Activated T-cell treated with anti-CD3 and anti-CD28 coated beads, Interleukin-2, amount 50 U/mL, for 72 hours (primary cell): ENCODE measurements around the gene PDE7B. TPM values are rescaled to one million over a fixed set of nuclear protein-coding genes. Genes with fewer than 3 reads are reported as not detected.
A peak's percentile ranks its signal among the peaks of the same experiment; 100 is the strongest.

Experiments
- ATAC-seq, 2 donors: fragments of 150-1000 bp; cut with Tn5 transposase; replicated peaks in 1 of 2; 2 replicates each; pipeline ENCODE4 v1.10.0; 2021; ENCODE audit warnings: moderate library complexity in 2 of 2, mild to moderate bottlenecking in 1 of 2
- DNase-seq, 2 donors: peaks; one replicate each; pipeline ENCODE4 v3.0.0; 2021 to 2022; ENCODE audit warnings: mixed read lengths in 1 of 2
- H3K27ac Mint-ChIP-seq: one replicate; pipeline ENCODE4 v1.8.0; 2022; ENCODE audit warnings: mild to moderate bottlenecking, moderate library complexity, mixed read lengths
- H3K27me3 Mint-ChIP-seq: one replicate; pipeline ENCODE4 v1.8.0; 2022; ENCODE audit warnings: low read depth, mixed read lengths
- H3K36me3 Mint-ChIP-seq, 2 donors: one replicate each; pipeline ENCODE4 v1.8.0; 2022; ENCODE audit warnings: mixed read lengths in 2 of 2, mild to moderate bottlenecking in 1 of 2; ENCODE audit not compliant: insufficient read depth in 2 of 2
- H3K4me1 Mint-ChIP-seq: one replicate; pipeline ENCODE4 v1.8.0; 2022; ENCODE audit warnings: low read depth, mixed read lengths
- H3K4me3 Mint-ChIP-seq, 2 donors: one replicate each; pipeline ENCODE4 v1.8.0; 2022; ENCODE audit warnings: mild to moderate bottlenecking in 2 of 2, mixed read lengths in 2 of 2, moderate library complexity in 2 of 2
- H3K9me3 Mint-ChIP-seq, 2 donors: one replicate each; pipeline ENCODE4 v1.8.0; 2022; ENCODE audit warnings: mixed read lengths in 2 of 2
- total RNA-seq, 2 donors: library from RNA; stranded (reverse); gene quantifications; one replicate each; pipeline ENCODE4 v1.2.3, GENCODE V29; 2022

Gene PDE7B
- total RNA-seq, 2 donors from 2014 or later, result 1.00 to 4.2 TPM

GRCh38 chr6:135880066-135880972 is 28.8 kb downstream of the PDE7B start:
- Mint-ChIP-seq H3K4me1 (peaks cover 61% of the 10 kb centered on the region), H3K36me3 (peaks cover 0 to 4% of the 10 kb centered on the region in 2 donors)

GRCh38 chr6:135883045-135883444 is 31.5 kb downstream of the PDE7B start:
- H3K9me3 Mint-ChIP-seq, result no peaks in the 10 kb centered on the region
- peaks cover 0 to 4% of the 10 kb centered on the region in 2 donors for H3K36me3 Mint-ChIP-seq
- H3K4me3 Mint-ChIP-seq, result no peak overlapping the region
- H3K4me1 Mint-ChIP-seq, result peaks cover 45% of the 10 kb centered on the region
- peak overlapping the region; percentile 31 for H3K27ac Mint-ChIP-seq
- no peak for DNase-seq
- no peak for ATAC-seq
- no peaks in the 10 kb centered on the region for H3K27me3 Mint-ChIP-seq

More at GRCh38 chr6:135880066-135880972, 28.8 kb downstream of the PDE7B start:
- no peaks in the 10 kb centered on the region for H3K27me3 Mint-ChIP-seq
- H3K27ac Mint-ChIP-seq, result peak overlapping the region; percentile 97
- peak overlapping the region; percentile 83 to 91 for H3K4me3 Mint-ChIP-seq
- DNase-seq (peak; percentile 65 to 66), ATAC-seq (peak; percentile 97)
- H3K9me3 Mint-ChIP-seq, result no peaks in the 10 kb centered on the region

- DNase-seq (no peak), ATAC-seq (no peak)
- no peaks in the 10 kb centered on the region for H3K27me3 Mint-ChIP-seq
- no peak overlapping the region for H3K4me3 Mint-ChIP-seq
- H3K27ac Mint-ChIP-seq, result peak overlapping the region; percentile 31
- H3K4me1 Mint-ChIP-seq, result peaks cover 45% of the 10 kb centered on the region
- peaks cover 0 to 4% of the 10 kb centered on the region in 2 donors for H3K36me3 Mint-ChIP-seq
- no peaks in the 10 kb centered on the region for H3K9me3 Mint-ChIP-seq
Observed at GRCh38 chr6:135883536-135883935, 32.0 kb downstream of the PDE7B start.

GRCh38 chr6:135884136-135884535 is 32.6 kb downstream of the PDE7B start:
- DNase-seq (no peak), ATAC-seq (no peak)
- H3K9me3 Mint-ChIP-seq, result no peaks in the 10 kb centered on the region
- H3K27ac Mint-ChIP-seq, result no peak overlapping the region
- H3K4me3 Mint-ChIP-seq, result no peak overlapping the region
- H3K36me3 Mint-ChIP-seq, result peaks cover 0 to 4% of the 10 kb centered on the region in 2 donors
- peaks cover 45% of the 10 kb centered on the region for H3K4me1 Mint-ChIP-seq
- H3K27me3 Mint-ChIP-seq, result no peaks in the 10 kb centered on the region

GRCh38 chr6:135887069-135887468 is 35.6 kb downstream of the PDE7B start:
- no peak overlapping the region for H3K27ac Mint-ChIP-seq
- peaks cover 17% of the 10 kb centered on the region for H3K4me1 Mint-ChIP-seq
- H3K36me3 Mint-ChIP-seq, result peaks cover 0 to 4% of the 10 kb centered on the region in 2 donors
- no peaks in the 10 kb centered on the region for H3K27me3 Mint-ChIP-seq
- H3K4me3 Mint-ChIP-seq, result no peak overlapping the region
- no peak for DNase-seq
- no peak for ATAC-seq
- H3K9me3 Mint-ChIP-seq, result no peaks in the 10 kb centered on the region

GRCh38 chr6:135888818-135889217 is 37.3 kb downstream of the PDE7B start:
- ATAC-seq, result no peak
- Mint-ChIP-seq H3K4me1 (peaks cover 8% of the 10 kb centered on the region), H3K4me3 (no peak overlapping the region), H3K9me3 (no peaks in the 10 kb centered on the region), H3K36me3 (no peaks in the 10 kb centered on the region), H3K27me3 (no peaks in the 10 kb centered on the region), H3K27ac (no peak overlapping the region)
- DNase-seq, result no peak

GRCh38 chr6:135890876-135891275 is 39.4 kb downstream of the PDE7B start:
- DNase-seq (no peak), ATAC-seq (no peak)
- H3K9me3 Mint-ChIP-seq, result no peaks in the 10 kb centered on the region
- no peak overlapping the region for H3K27ac Mint-ChIP-seq
- no peaks in the 10 kb centered on the region for H3K27me3 Mint-ChIP-seq
- no peaks in the 10 kb centered on the region for H3K4me1 Mint-ChIP-seq
- no peak overlapping the region for H3K4me3 Mint-ChIP-seq
- no peaks in the 10 kb centered on the region for H3K36me3 Mint-ChIP-seq

GRCh38 chr6:135891710-135892109 is 40.2 kb downstream of the PDE7B start:
- H3K9me3 Mint-ChIP-seq, result no peaks in the 10 kb centered on the region
- ATAC-seq (no peak), DNase-seq (no peak)

GRCh38 chr6:135895231-135895911 is 43.9 kb downstream of the PDE7B start:
- DNase-seq, result no peak

More at GRCh38 chr6:135891710-135892109, 40.2 kb downstream of the PDE7B start:
- Mint-ChIP-seq H3K4me1 (peaks cover 3% of the 10 kb centered on the region), H3K36me3 (peaks cover 0 to under 1% of the 10 kb centered on the region in 2 donors), H3K4me3 (no peak overlapping the region), H3K27me3 (no peaks in the 10 kb centered on the region), H3K27ac (no peak overlapping the region)

GRCh38 chr6:135897087-135897486 is 45.6 kb downstream of the PDE7B start:
- Mint-ChIP-seq H3K4me1 (peaks cover 27% of the 10 kb centered on the region), H3K27ac (no peak overlapping the region), H3K4me3 (no peak overlapping the region), H3K36me3 (peaks cover 2 to 5% of the 10 kb centered on the region in 2 donors), H3K27me3 (no peaks in the 10 kb centered on the region), H3K9me3 (no peaks in the 10 kb centered on the region)
- no peak for DNase-seq
- no peak for ATAC-seq

More at GRCh38 chr6:135895231-135895911, 43.9 kb downstream of the PDE7B start:
- H3K36me3 Mint-ChIP-seq, result peaks cover 2 to 5% of the 10 kb centered on the region in 2 donors
- no peaks in the 10 kb centered on the region for H3K9me3 Mint-ChIP-seq
- peaks cover 16% of the 10 kb centered on the region for H3K4me1 Mint-ChIP-seq
- H3K27ac Mint-ChIP-seq, result no peak overlapping the region
- H3K4me3 Mint-ChIP-seq, result no peak overlapping the region
- no peak for ATAC-seq
- H3K27me3 Mint-ChIP-seq, result no peaks in the 10 kb centered on the region

GRCh38 chr6:135901774-135902524 is 50.4 kb downstream of the PDE7B start:
- ATAC-seq (no peak), DNase-seq (peak; percentile 16 to 22)
- H3K27ac Mint-ChIP-seq, result no peak overlapping the region
- no peaks in the 10 kb centered on the region for H3K9me3 Mint-ChIP-seq
- peaks cover 39% of the 10 kb centered on the region for H3K4me1 Mint-ChIP-seq
- no peaks in the 10 kb centered on the region for H3K27me3 Mint-ChIP-seq
- peaks cover 2 to 3% of the 10 kb centered on the region in 2 donors for H3K36me3 Mint-ChIP-seq
- peak overlapping the region; percentile 39 to 52 for H3K4me3 Mint-ChIP-seq

GRCh38 chr6:135902756-135903331 is 51.3 kb downstream of the PDE7B start:
- Mint-ChIP-seq H3K9me3 (no peaks in the 10 kb centered on the region), H3K4me3 (no peak overlapping the region), H3K27me3 (no peaks in the 10 kb centered on the region), H3K36me3 (peaks cover 2 to 3% of the 10 kb centered on the region in 2 donors), H3K4me1 (peaks cover 30% of the 10 kb centered on the region), H3K27ac (no peak overlapping the region)
- no peak for DNase-seq
- no peak for ATAC-seq
